GM19023 (cell line): ENCODE results near the gene EPN2.

ENCODE experiments used
- ATAC-seq: cut with Tn5 transposase; IDR thresholded peaks from one replicate; pipeline ENCODE4 v1.9.1; 2021; ENCODE audit warnings: mild to moderate bottlenecking, moderate library complexity; ENCODE audit not compliant: unreplicated experiment

EPN2 gene

GRCh38 chr17:19328441-19329061 lies 91.4 kb downstream of the EPN2 start:
- ATAC-seq = no peak

DNA sequence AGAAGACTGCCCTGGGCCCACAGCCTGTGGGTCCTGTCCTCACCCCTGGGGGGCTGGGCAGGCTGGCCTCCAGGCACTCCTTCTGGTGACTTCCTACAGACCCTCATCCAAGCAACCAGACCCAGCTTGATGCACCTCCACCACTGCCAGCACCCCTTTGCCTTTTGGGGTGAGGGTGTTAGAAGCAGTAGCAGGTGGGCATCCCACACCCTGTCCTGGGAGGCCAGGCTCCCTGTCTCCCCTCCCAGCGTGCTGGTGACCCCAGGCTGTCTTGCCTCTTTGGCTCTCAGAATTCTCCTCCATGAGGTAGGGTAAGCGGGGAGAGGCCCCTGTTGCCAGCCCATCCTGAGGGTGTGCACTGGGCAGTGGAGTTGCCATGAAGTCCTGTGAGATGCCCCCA lies 92.0 kb downstream of the EPN2 start:
- no peak for ATAC-seq

- no peak for ATAC-seq
Measured at GRCh38 chr17:19329839-19330238, 92.7 kb downstream of the EPN2 start.

DNA sequence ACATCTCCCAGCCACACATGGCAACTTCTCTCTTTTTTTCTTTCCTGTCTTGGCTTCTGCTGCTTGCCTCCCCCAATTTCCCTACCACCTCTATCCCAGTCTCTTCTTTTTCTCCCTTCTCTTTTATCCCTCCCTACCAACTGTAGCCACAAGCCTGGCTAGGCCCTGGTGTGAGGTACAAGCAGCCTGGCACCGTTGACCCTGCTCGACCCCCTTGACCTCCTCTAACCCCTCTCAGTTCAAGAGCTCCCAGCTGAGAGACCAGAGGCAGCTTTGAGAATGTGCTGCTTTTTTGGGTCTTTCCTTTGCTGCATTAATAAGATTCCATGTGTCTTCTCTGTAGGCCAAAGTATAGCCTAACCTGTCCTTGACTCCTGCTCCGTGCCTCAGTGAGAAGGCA lies 93.1 kb downstream of the EPN2 start:
- ATAC-seq = no peak

- ATAC-seq = no peak
Measured at GRCh38 chr17:19331134-19331533, 94.0 kb downstream of the EPN2 start.

DNA sequence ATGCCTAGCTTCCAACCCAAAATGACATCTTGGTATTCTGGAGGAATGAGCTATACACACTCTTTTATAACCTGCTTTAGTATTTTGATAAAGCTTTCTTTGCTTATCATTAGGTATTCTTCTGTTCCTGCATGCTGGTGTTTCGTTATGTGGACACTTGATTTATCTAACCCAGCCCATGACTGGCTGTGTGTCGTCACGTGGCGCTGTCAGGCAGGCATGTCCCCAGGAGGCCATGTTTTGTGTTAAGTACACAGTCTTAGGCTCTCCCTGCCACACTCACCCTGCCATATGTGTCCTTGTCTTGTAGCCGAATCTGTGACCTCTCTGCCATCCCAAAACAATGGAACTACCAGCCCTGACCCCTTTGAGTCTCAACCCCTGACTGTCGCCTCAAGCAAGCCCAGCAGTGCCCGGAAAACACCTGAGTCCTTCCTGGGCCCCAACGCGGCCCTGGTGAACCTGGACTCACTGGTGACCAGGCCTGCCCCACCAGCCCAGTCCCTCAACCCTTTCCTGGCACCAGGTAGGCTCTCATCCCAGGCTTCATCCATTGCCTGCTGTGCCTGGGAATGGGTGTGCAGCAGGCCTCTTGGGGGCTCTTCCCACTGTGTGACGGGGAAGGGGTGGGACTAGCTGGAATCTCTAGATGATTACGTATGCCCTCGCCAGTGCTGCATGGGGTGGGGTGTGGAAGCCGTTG lies 94.5 kb downstream of the EPN2 start:
- no peak for ATAC-seq

DNA sequence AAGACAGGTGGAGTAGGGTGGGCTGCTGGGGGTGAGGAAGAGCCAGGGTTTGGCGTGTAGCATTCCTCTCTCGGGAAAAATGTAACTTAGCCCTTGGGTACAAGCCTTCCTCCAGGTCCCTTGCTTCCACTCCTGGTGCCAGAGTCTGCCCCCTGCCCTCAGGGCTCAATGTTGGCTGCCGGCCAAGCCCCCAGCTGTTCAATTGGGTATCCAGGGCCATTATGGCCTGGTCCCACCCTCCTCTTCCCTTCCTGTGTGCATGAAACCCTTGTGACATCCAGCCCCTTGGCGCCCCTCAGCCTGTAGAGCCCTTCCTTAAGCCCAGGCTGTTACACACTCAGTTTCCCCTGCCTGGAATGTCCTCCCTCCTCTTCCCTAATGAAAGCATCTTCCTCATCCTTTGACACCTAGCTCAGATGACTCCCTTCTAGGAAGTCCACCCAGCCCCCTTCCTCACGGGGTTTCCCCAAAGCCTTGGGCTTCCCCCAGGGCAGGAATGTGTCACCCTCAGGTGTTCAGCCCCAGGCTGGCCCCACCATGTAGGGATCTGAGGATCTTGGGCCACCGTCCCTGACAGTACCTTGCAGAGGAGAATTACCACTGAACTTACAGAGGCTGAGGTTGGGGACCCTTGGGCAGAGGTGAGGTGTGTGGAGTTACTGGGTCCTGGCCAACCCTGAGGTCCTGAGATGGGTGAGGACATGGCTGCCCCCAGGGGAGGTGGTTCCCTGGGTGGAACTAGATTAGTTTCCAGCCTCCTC lies 95.4 kb downstream of the EPN2 start:
- no peak for ATAC-seq

DNA sequence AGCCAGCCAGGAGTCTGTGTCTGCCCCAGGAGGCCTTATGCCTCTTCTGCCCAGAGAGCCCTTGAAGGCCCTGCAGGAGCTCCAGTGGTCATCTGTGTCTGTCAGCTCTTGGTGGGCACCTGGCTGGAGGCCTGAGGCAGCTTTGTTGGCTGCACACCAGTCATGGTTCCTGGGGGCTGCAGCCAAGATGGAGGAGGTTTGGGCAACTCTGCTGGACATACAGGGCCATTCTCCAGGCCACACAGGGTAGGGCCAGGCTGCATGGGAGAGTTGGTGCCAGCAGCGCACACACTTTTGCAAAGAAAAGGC lies 95.9 kb downstream of the EPN2 start:
- no peak for ATAC-seq

GRCh38 chr17:19333736-19334290 lies 96.6 kb downstream of the EPN2 start:
- ATAC-seq = no peak

- ATAC-seq = no peak
Measured at GRCh38 chr17:19334331-19334730, 97.2 kb downstream of the EPN2 start.

- ATAC-seq = no peak
Measured at GRCh38 chr17:19335951-19336631, 98.9 kb downstream of the EPN2 start.

DNA sequence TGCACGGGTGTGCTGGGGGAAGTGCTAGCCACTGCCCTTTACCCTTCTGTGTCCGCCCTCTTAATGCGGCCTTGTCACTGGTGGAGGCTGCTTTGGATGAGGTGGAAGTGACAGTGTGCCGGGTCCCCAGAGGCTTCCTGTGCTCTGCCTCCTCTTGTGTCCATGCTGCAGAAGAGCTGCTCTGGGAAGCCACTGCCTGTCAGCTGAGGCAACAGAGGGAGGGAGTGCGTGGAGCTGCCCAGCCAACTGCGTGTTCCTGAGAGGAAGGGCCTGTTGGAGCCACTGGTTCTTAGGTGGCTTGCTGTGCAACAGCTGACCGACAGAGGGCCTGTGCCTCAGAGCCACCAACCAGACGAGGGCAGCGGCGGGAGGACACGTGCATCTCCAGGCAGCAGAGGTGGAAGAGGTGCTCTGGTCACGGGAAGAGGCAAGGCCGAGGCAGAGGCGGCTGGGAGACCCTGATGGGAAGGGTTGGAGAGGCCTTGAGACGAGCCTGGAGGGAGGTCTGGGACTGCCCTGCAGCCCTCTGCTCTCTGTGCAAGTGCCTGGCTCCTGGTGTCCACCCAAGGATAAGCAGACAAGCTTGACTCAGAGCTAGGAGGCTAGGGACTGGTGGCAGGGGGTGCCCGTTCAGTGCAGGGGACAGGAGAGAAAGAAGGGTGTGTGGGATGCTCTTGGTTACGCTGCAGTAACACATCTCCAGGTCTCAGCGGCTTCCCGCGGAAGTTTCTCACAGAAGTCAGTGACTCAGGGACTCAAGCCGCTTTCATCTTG lies 100.0 kb downstream of the EPN2 start:
- ATAC-seq = no peak

DNA sequence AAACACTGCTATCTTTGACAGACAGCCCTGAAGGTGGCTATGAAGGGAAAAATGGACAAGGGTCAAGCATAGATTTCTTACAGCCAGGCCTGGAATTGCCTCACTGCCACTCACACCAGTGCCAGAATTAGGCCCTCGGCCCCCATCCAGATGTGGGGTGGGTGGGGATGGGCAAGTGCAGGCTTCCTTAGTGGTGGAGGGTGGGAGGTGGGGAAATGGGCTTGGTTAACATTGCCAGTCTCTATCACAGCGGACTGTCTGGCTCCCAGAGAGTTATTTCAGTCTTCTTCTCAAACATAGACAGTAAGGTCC lies 100.5 kb downstream of the EPN2 start:
- ATAC-seq = no peak

DNA sequence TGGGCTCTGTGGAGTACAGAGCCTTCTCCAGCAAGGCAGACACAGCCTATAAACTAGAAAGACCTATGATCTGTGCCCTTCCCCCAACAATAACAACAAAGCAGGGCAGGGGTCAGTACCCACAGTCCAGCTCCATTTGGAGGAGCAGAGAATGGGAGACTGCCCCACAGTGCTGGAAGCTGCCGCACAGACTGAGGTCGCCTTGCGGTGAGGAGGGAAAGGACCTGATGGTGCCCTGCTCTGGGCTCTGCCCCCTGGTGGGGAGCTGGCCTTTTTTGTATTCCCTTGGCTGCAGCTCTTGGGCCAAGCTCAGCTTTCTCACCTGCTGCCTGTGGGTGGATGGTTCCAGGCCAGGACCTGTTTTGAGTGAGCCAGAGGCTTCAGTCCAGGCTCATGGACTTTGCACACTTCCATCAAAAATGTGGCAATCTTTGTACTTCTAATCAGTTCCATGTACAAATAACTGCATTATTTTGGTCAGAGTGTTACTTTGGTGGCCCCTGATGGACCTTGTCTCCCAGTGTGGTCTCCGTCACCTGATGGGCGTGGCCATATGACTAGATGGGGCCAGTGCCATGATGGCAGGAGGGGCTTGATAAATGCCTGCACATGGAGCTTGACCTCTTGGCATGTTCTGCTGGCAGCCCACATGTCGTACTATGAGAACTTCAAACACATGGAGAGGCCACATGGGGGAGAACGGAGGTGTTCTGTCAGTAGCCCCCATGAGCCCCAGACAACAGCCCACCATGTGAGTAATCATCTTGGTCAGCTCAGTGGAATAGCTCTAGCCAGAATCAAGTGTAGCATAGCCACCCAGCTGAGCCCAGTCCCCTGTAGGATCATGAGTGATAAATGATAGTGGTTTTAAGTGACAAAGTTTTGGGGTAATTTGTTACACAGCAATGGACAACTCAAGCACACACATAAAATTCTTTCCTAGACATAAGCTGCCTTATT lies 101.1 kb downstream of the EPN2 start:
- peak; percentile 74 for ATAC-seq

DNA sequence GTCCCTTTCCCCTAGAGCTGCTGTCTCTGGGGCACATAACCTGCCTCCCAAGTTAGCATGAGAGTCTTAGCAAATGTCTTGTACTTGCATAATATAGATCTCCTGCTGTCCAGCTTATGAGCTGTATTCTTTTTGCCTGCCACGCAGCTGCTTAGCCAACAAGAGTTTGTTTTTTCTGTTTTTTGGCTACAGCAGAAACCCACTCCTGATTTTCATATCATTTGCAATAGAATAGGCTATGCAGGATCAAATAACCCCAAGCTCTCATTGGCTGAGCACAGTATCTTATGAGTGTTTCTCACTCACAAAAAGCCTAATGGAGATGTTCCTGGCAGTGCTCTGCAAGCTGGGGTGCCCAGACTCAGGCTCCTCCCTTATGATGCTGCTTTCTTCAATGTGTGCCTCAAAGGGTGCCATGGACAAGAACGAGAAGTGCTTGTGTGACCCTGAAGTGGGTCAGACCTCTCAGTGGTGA lies 102.2 kb downstream of the EPN2 start:
- ATAC-seq = no peak

DNA sequence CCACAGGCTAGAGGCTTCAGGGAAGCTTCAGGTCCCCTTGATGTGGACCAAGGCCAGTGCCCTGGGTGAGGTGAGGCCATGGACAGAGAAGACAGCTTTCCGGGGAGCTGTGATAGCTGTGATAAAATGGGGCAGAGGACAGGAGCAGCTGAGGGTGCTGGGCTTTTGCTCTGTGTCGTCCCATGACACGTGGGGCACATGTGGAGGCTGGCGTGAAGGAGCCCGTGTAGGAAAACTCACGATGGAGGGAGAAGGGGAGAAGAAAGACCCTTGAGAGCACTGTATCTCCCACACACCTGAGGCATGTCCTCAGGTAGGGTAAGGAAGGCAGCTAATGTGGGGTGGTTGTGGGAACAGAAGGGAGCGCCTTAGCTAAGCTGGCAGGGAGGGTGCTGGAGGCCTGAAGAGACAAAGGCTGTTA lies 104.1 kb downstream of the EPN2 start:
- no peak for ATAC-seq

DNA sequence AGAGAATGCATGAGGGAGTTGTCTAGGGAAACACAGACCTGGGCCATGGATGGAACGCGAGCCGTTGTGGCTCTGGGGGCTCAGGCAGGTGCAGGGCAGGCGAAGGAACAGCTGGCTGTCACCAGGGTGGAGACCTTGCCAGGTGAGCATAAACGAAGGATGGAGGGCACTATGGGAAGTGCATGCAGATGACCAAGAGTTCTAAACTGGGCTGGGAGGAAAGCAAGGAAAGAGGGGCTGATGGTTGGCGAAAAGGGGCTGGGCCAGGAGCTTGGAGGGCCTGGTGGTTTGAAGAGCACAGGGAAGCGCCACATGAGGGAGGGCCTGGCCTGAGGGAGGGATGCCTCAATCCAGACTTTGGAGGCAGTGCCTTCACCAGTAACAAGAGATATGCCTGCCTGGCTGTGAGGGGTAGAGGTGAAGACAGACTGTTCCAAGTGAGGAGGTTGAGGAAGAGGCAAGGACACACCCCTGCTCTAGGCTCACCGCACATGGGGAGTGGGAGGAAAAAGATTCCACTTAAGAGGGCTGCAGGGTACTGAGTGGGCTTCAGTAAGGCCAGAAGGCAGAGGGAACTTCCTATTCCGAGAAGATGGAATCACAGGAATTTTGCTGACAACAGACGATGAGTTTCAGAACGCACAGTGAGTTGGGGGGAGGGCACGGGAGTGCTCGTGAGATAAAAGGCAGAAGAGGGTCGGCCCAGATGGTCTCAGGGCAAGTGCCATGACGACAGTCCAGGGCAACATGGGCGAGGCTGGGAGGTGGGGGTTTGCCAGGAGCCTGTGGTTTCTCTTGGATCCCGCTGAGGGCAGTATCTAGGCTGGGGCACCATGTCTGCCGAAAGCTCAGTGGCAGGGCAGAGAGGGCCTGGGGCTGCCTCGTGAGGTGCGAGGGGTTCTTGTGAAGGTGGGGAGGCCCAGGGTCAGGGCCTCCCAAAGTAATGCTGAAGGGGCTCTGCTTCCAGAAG lies 104.8 kb downstream of the EPN2 start:
- ATAC-seq = no peak

DNA sequence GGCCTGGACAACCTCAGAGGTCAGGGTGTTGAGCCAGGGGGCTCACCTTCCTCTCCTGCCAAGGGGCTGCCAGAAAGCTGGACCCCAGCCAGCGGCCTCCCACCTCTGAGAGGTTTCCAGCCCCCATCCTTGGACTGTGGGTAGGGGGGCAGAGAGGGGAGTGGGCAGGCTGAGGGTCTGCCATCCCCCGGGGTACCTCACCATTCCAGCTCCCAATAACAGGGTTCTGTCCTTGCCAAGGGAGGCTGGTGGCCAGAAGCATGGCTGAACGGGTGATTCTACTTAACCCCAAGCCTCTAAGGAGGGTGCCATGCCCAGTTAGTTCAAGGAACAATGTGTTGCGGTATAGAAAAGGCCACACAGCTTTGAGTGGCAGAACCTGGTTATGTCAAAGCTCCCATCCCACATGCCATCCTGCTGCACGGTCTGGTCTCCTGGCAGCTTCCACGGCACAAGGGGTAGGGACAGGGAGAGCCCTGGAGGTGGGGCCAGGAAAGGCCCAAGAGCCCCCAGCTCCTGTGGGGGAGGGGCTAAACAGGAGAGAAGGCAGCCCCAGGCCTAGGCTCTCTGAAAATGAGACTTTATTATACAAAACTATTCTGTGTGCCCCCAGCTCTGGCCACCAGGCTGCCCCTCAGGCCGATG lies 105.6 kb downstream of the EPN2 start:
- ATAC-seq = no peak
